Measurements from ENCODE around the gene ARHGAP15.
A peak's percentile ranks its signal among the peaks of the same experiment; 100 is the strongest.

Gene ARHGAP15

DNA sequence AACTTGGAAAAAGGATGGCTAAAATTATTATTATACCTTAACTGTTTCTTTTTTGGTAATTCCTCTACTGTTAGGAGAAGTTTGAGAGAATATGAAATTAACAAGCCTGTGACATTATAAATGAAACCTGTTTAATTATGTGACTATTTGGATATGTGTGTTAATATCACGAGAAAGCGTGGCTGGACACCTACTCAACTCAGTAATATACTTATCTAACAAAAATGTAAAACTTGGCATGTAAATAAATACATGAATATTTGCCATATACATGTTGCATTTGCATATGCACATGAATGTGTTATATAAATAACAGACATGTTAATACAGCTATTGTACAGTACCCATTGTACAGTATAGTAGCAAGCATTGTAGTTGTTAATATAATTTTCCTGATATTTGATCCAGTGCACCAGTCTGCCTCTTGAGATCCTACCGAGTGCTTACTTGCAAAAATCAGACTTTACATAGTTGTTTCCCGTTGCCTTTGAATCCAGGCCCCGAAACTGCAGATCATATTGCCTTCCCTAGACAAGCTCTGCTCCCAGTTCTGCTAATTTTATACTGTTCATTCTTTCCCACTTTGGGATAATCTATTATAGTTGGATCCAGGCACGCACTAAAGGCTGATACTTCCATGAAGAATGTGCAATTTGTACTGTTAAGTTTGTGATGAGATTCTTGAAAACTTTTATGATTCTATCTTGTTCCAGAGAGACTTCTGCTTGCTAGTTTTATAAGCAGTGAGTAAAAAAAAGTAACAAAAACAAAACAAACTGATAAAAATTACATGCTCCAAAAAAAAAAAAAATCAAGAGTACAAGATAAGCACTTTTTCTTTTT, 395.6 kb downstream of the ARHGAP15 start:
- Histone ChIP-seq H2BK5ac (ENCODE audit: low read depth, low read length, poor library complexity) (no peak overlapping the region), H4K12ac (ENCODE audit: low read depth, low read length) (no peak overlapping the region)
- no CpG with 5 or more reads among the region's 6 CpGs for WGBS (ENCODE audit: extremely low coverage, insufficient coverage, insufficient read length)

DNA sequence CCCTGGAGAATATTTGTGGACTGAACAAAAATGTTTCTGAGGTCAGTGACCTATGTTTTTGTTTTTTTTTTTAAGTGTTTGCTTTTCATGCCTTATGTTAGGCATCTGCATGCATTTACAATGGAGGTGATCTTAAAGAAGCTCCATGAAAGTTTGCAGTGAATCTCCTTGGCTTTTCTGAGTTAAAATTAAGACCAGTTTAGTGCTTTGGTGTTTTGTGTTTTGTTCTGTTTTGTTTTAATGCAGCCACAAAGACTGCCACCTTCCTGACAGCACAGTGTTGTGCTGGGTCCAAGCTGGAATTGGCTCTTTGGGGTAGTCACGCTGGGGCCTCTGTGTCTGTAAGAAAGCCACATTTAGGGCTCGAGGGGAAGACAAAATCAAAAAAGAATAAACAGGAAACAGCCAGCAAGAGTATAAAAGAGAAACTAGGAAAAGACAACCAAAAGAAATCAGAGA, 396.2 kb downstream of the ARHGAP15 start:
- Histone ChIP-seq H3K27ac (ENCODE audit: low read depth, low read length) (peak overlapping the region; percentile 12), H3K4me1 (ENCODE audit: control insufficient read depth in 1 of 2, insufficient read depth in 2 of 2, low read length in 2 of 2) (peaks cover 0 to 2% of the 10 kb centered on the region in 2 experiments), H4K12ac (ENCODE audit: low read depth, low read length) (no peak overlapping the region), H3K4me3 (ENCODE audit: low read depth, low read length) (no peak overlapping the region), H3K27me3 (ENCODE audit: insufficient read depth, low read length) (no peaks in the 10 kb centered on the region), H2BK120ac (ENCODE audit: insufficient read depth, low read length, poor library complexity) (no peak overlapping the region), H4K8ac (ENCODE audit: low read depth, low read length) (no peak overlapping the region), H2BK12ac (ENCODE audit: low read length) (peak overlapping the region; percentile 5), H3K4ac (ENCODE audit: low read depth, low read length) (no peak overlapping the region), H3K9me3 (ENCODE audit: insufficient read depth, low read depth, low read length) (no peaks in the 10 kb centered on the region), H3K23ac (ENCODE audit: low read length) (no peak overlapping the region), H3K9ac (ENCODE audit: low read length) (no peak overlapping the region), H3K79me1 (ENCODE audit: low read length) (no peaks in the 10 kb centered on the region), H2AFZ (ENCODE audit: insufficient read depth, low read length, poor library complexity) (no peak overlapping the region), H3K4me2 (ENCODE audit: low read length) (no peak overlapping the region), H3K36me3 (ENCODE audit: control insufficient read depth in 1 of 2, insufficient read depth in 2 of 2, low read length in 2 of 2) (no peaks in the 10 kb centered on the region), H3K14ac (ENCODE audit: low read length) (no peak overlapping the region), H2AK5ac (ENCODE audit: low read length) (no peak overlapping the region), H4K91ac (ENCODE audit: low read depth, low read length) (peak overlapping the region; percentile 5), H2BK5ac (ENCODE audit: low read depth, low read length, poor library complexity) (no peak overlapping the region), H3K79me2 (ENCODE audit: control insufficient read depth, insufficient read depth, low read length, poor library complexity) (no peaks in the 10 kb centered on the region), H3K18ac (ENCODE audit: low read length) (no peak overlapping the region)
- no CpG with 5 or more reads among the region's 2 CpGs for WGBS (ENCODE audit: extremely low coverage, insufficient coverage, insufficient read length)
- no peak for DNase-seq

More for the DNA sequence above, 395.6 kb downstream of the ARHGAP15 start:
- Histone ChIP-seq H2BK120ac (ENCODE audit: insufficient read depth, low read length, poor library complexity) (no peak overlapping the region), H2AFZ (ENCODE audit: insufficient read depth, low read length, poor library complexity) (no peak overlapping the region), H3K4ac (ENCODE audit: low read depth, low read length) (no peak overlapping the region), H2AK5ac (ENCODE audit: low read length) (no peak overlapping the region), H4K91ac (ENCODE audit: low read depth, low read length) (no peak overlapping the region), H3K9ac (ENCODE audit: low read length) (no peak overlapping the region), H3K79me1 (ENCODE audit: low read length) (no peaks in the 10 kb centered on the region), H3K36me3 (ENCODE audit: control insufficient read depth in 1 of 2, insufficient read depth in 2 of 2, low read length in 2 of 2) (no peaks in the 10 kb centered on the region), H2BK12ac (ENCODE audit: low read length) (no peak overlapping the region), H3K14ac (ENCODE audit: low read length) (no peak overlapping the region), H3K4me1 (ENCODE audit: control insufficient read depth in 1 of 2, insufficient read depth in 2 of 2, low read length in 2 of 2) (peaks cover 0 to 2% of the 10 kb centered on the region in 2 experiments), H3K4me3 (ENCODE audit: low read depth, low read length) (no peak overlapping the region), H4K8ac (ENCODE audit: low read depth, low read length) (no peak overlapping the region), H3K79me2 (ENCODE audit: control insufficient read depth, insufficient read depth, low read length, poor library complexity) (no peaks in the 10 kb centered on the region), H3K23ac (ENCODE audit: low read length) (no peak overlapping the region), H3K4me2 (ENCODE audit: low read length) (no peak overlapping the region), H3K27ac (ENCODE audit: low read depth, low read length) (no peak overlapping the region), H3K27me3 (ENCODE audit: insufficient read depth, low read length) (no peaks in the 10 kb centered on the region), H3K18ac (ENCODE audit: low read length) (no peak overlapping the region), H3K9me3 (ENCODE audit: insufficient read depth, low read depth, low read length) (no peaks in the 10 kb centered on the region)
- DNase-seq = no peak

DNA sequence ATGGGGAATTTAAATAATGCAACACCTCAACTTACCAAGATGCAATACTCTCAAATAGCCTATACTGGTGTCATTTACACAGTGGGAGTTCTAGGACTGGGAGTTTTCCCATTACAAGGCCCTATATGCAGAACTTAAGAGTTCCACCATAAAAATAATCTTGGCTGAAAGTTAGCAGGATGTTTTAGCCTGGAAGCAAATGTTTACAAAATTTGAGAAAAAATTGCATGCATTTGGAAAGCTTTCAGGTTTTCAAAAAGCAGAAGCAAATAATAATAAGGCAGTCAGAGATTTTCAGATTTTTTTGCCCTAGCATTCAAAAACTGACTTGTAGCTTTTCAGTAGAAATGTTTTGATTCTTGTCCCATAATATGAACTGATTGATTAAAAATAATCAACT, 397.3 kb downstream of the ARHGAP15 start:
- no peak overlapping the region for H4K12ac ChIP-seq (ENCODE audit: low read depth, low read length)
- H3K9ac ChIP-seq (ENCODE audit: low read length) = no peak overlapping the region
- no peaks in the 10 kb centered on the region for H3K27me3 ChIP-seq (ENCODE audit: insufficient read depth, low read length)
- no peak overlapping the region for H2BK120ac ChIP-seq (ENCODE audit: insufficient read depth, low read length, poor library complexity)
- no peak overlapping the region for H3K27ac ChIP-seq (ENCODE audit: low read depth, low read length)
- DNase-seq = no peak
- H2AFZ ChIP-seq (ENCODE audit: insufficient read depth, low read length, poor library complexity) = no peak overlapping the region
- no peak overlapping the region for H4K8ac ChIP-seq (ENCODE audit: low read depth, low read length)
- H3K4me2 ChIP-seq (ENCODE audit: low read length) = no peak overlapping the region
- H3K18ac ChIP-seq (ENCODE audit: low read length) = no peak overlapping the region
- H4K91ac ChIP-seq (ENCODE audit: low read depth, low read length) = no peak overlapping the region
- no peaks in the 10 kb centered on the region for H3K9me3 ChIP-seq (ENCODE audit: insufficient read depth, low read depth, low read length)
- no peak overlapping the region for H2AK5ac ChIP-seq (ENCODE audit: low read length)
- H3K14ac ChIP-seq (ENCODE audit: low read length) = no peak overlapping the region
- H3K4ac ChIP-seq (ENCODE audit: low read depth, low read length) = no peak overlapping the region
- H3K36me3 ChIP-seq (ENCODE audit: control insufficient read depth in 1 of 2, insufficient read depth in 2 of 2, low read length in 2 of 2) = no peaks in the 10 kb centered on the region
- H2BK12ac ChIP-seq (ENCODE audit: low read length) = no peak overlapping the region
- H3K4me1 ChIP-seq (ENCODE audit: control insufficient read depth in 1 of 2, insufficient read depth in 2 of 2, low read length in 2 of 2) = peaks cover 0 to 4% of the 10 kb centered on the region in 2 experiments
- H2BK5ac ChIP-seq (ENCODE audit: low read depth, low read length, poor library complexity) = no peak overlapping the region
- no peaks in the 10 kb centered on the region for H3K79me2 ChIP-seq (ENCODE audit: control insufficient read depth, insufficient read depth, low read length, poor library complexity)
- H3K79me1 ChIP-seq (ENCODE audit: low read length) = no peaks in the 10 kb centered on the region
- no peak overlapping the region for H3K23ac ChIP-seq (ENCODE audit: low read length)
- no peak overlapping the region for H3K4me3 ChIP-seq (ENCODE audit: low read depth, low read length)

DNA sequence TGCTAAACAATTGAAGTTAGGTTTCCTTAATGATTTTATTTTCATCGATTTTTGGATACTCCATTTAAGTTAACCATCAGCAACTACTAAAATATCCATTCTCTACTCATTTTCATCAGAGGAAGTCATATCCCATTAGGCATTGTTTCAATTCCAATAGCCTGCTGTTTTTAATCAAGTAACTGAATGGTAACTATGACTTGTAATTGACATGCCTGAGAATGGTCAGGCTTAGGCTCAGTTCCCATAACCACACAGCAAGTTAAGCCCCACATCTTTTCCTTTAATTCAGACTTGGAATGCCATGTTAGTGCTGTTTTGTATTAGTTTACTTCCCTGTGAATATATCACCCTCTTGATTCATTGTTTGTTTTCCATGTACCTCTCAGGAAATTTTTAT, 398.8 kb downstream of the ARHGAP15 start:
- Histone ChIP-seq H4K12ac (ENCODE audit: low read depth, low read length) (no peak overlapping the region), H3K23ac (ENCODE audit: low read length) (no peak overlapping the region), H2BK120ac (ENCODE audit: insufficient read depth, low read length, poor library complexity) (no peak overlapping the region), H3K27ac (ENCODE audit: low read depth, low read length) (no peak overlapping the region), H3K9me3 (ENCODE audit: insufficient read depth, low read depth, low read length) (no peaks in the 10 kb centered on the region), H4K91ac (ENCODE audit: low read depth, low read length) (no peak overlapping the region), H3K36me3 (ENCODE audit: control insufficient read depth in 1 of 2, insufficient read depth in 2 of 2, low read length in 2 of 2) (no peaks in the 10 kb centered on the region), H2AK5ac (ENCODE audit: low read length) (no peak overlapping the region), H3K4me2 (ENCODE audit: low read length) (no peak overlapping the region), H2AFZ (ENCODE audit: insufficient read depth, low read length, poor library complexity) (no peak overlapping the region), H3K4me1 (ENCODE audit: control insufficient read depth in 1 of 2, insufficient read depth in 2 of 2, low read length in 2 of 2) (peaks cover 0 to 4% of the 10 kb centered on the region in 2 experiments), H3K4ac (ENCODE audit: low read depth, low read length) (no peak overlapping the region), H3K4me3 (ENCODE audit: low read depth, low read length) (no peak overlapping the region), H3K79me2 (ENCODE audit: control insufficient read depth, insufficient read depth, low read length, poor library complexity) (no peaks in the 10 kb centered on the region), H2BK12ac (ENCODE audit: low read length) (no peak overlapping the region), H3K18ac (ENCODE audit: low read length) (no peak overlapping the region), H3K27me3 (ENCODE audit: insufficient read depth, low read length) (no peaks in the 10 kb centered on the region), H2BK5ac (ENCODE audit: low read depth, low read length, poor library complexity) (no peak overlapping the region), H3K9ac (ENCODE audit: low read length) (no peak overlapping the region), H3K14ac (ENCODE audit: low read length) (no peak overlapping the region), H3K79me1 (ENCODE audit: low read length) (no peaks in the 10 kb centered on the region), H4K8ac (ENCODE audit: low read depth, low read length) (no peak overlapping the region)
- no CpG with 5 or more reads among the region's 1 CpG for WGBS (ENCODE audit: extremely low coverage, insufficient coverage, insufficient read length)
- no peak for DNase-seq

Measured in trophoblast cell (in vitro differentiated cells and primary cell).